H1 (cell line): ENCODE data around the gene DGAT2. TPM values are rescaled to one million over a fixed set of nuclear protein-coding genes. Genes with fewer than 3 reads are reported as not detected.

ENCODE experiments used
- CTCF ChIA-PET: fragments of 300-600 bp; sonication (Branson Sonifier 250); formaldehyde crosslinking; loops from one replicate; lab custom pipeline; 2021; ENCODE audit not compliant: partially characterized antibody; lab: Charles Lee
- POLR2A ChIA-PET: fragments of 300-600 bp; sonication (Branson Sonifier 250); formaldehyde crosslinking; loops from one replicate; lab custom pipeline; 2021; ENCODE audit warnings: inconsistent platforms; ENCODE audit not compliant: partially characterized antibody; lab: Charles Lee
- DNase-seq, 2 experiments: peaks; one replicate each; pipeline versions ENCODE4 v3.0.0 to v3.0.0-alpha.2; 2010 to 2022; ENCODE audit warnings: low spot score in 2 of 2, low read depth in 1 of 2, mixed read lengths in 1 of 2
- FAIRE-seq: peaks from 2 replicates; lab custom pipeline; 2011; peaks lifted over from hg19 to GRCh38; lab: Jason Lieb, UNC
- H2AFZ ChIP-seq: 2 replicates; pipeline ENCODE4 v1.8.1; 2012; ENCODE audit warnings: low read length, inconsistent platforms
- H2AK5ac ChIP-seq: 2 replicates; pipeline ENCODE4 v1.6.1; 2013; ENCODE audit warnings: low read depth, low read length
- H2BK120ac ChIP-seq: replicated peaks from 2 replicates; pipeline ENCODE3; 2013; ENCODE audit warnings: low read depth, low read length, inconsistent platforms
- H2BK12ac ChIP-seq: 2 replicates; pipeline ENCODE4 v1.6.1; 2013; ENCODE audit warnings: low read depth, low read length
- H2BK15ac ChIP-seq: 2 replicates; pipeline ENCODE4 v1.6.1; 2013; ENCODE audit warnings: low read length
- H2BK20ac ChIP-seq: 2 replicates; pipeline ENCODE4 v1.6.1; 2013; ENCODE audit warnings: low read length
- H2BK5ac ChIP-seq: 2 replicates; pipeline ENCODE4 v1.6.1; 2013; ENCODE audit warnings: low read depth, low read length
- H3K14ac ChIP-seq: 2 replicates; pipeline ENCODE4 v1.6.1; 2013; ENCODE audit warnings: inconsistent platforms; ENCODE audit not compliant: insufficient read length
- H3K18ac ChIP-seq: 2 replicates; pipeline ENCODE4 v1.6.1; 2013; ENCODE audit warnings: low read length; ENCODE audit errors: extremely low read depth
- H3K23ac ChIP-seq: 2 replicates; pipeline ENCODE4 v1.6.1; 2013; ENCODE audit warnings: inconsistent platforms; ENCODE audit not compliant: insufficient read length
- H3K23me2 ChIP-seq: 2 replicates; pipeline ENCODE4 v1.6.1; 2013; ENCODE audit warnings: low read depth, low read length
- H3K27ac ChIP-seq: 2 replicates; pipeline ENCODE4 v1.6.1; 2011; ENCODE audit warnings: low read depth, low read length, inconsistent platforms
- H3K27me3 ChIP-seq, 4 experiments: replicated peaks in 1 of 4; 1 replicate in 1 of 4; 2 replicates in 3 of 4; pipeline versions ENCODE4 v1.6.1 to v1.8.1; 2011 to 2013; ENCODE audit warnings: low read length in 3 of 4, mild to moderate bottlenecking in 3 of 4, inconsistent platforms in 2 of 4, mixed read lengths in 2 of 4, moderate library complexity in 1 of 4; ENCODE audit not compliant: control insufficient read depth in 3 of 4, insufficient read depth in 3 of 4; ENCODE audit errors: extremely low read depth in 1 of 4
- H3K36me3 ChIP-seq, 4 experiments: 2 replicates each; pipeline versions ENCODE4 v1.6.1 to v1.8.1; 2011 to 2013; ENCODE audit warnings: mild to moderate bottlenecking in 4 of 4, low read length in 3 of 4, moderate library complexity in 2 of 4, control low read depth in 1 of 4, inconsistent platforms in 1 of 4; ENCODE audit not compliant: insufficient read depth in 4 of 4, control insufficient read depth in 2 of 4
- H3K4ac ChIP-seq: replicated peaks from 2 replicates; pipeline ENCODE3; 2013; ENCODE audit warnings: low read length, low read depth, mixed read lengths, inconsistent platforms; ENCODE audit not compliant: insufficient read length
- H3K4me1 ChIP-seq, 4 experiments: replicated peaks in 1 of 4; 1 replicate in 1 of 4; 2 replicates in 3 of 4; pipeline versions ENCODE4 v1.6.1 to v1.8.1; 2011 to 2013; ENCODE audit warnings: low read length in 3 of 4, inconsistent platforms in 2 of 4, mixed read lengths in 1 of 4; ENCODE audit not compliant: insufficient read depth in 4 of 4, control insufficient read depth in 3 of 4
- H3K4me2 ChIP-seq, 2 experiments: 2 replicates each; pipeline versions ENCODE4 v1.6.1 to v1.8.1; 2011 to 2013; ENCODE audit warnings: low read depth in 2 of 2, low read length in 2 of 2, control low read depth in 1 of 2, inconsistent platforms in 1 of 2, mild to moderate bottlenecking in 1 of 2; ENCODE audit not compliant: insufficient read depth in 1 of 2
- H3K4me3 ChIP-seq, 4 experiments: fragments of 200-600, 300-600 bp in 1 of 4; sonication (generic), shearing (Covaris generic), sonication (Bioruptor Twin) in 1 of 4; 2 replicates each; pipeline versions ENCODE4 v1.5.1 to v1.8.1; 2011 to 2016; ENCODE audit warnings: low read length in 4 of 4, low read depth in 3 of 4, control low read depth in 2 of 4, inconsistent platforms in 2 of 4, mild to moderate bottlenecking in 2 of 4, mixed read lengths in 1 of 4, moderate library complexity in 1 of 4; ENCODE audit not compliant: insufficient read depth in 2 of 4; ENCODE audit errors: extremely low read depth in 1 of 4
- H3K56ac ChIP-seq: replicated peaks from 2 replicates; pipeline ENCODE3; 2013; ENCODE audit warnings: low read depth, mild to moderate bottlenecking, mixed read lengths, low read length, inconsistent platforms; ENCODE audit not compliant: insufficient read length
- H3K79me1 ChIP-seq: 2 replicates; pipeline ENCODE4 v1.6.1; 2013; ENCODE audit warnings: low read depth, low read length, control low read depth
- H3K79me2 ChIP-seq, 2 experiments: 2 replicates each; pipeline versions ENCODE4 v1.6.1 to v1.8.1; 2012 to 2013; ENCODE audit warnings: low read length in 2 of 2, mild to moderate bottlenecking in 2 of 2, inconsistent platforms in 1 of 2; ENCODE audit not compliant: insufficient read depth in 2 of 2, control insufficient read depth in 1 of 2
- H3K9ac ChIP-seq, 4 experiments: replicated peaks in 1 of 4; 1 replicate in 1 of 4; 2 replicates in 3 of 4; pipeline versions ENCODE4 v1.6.1 to v1.8.1; 2011 to 2013; ENCODE audit warnings: low read depth in 3 of 4, low read length in 3 of 4, control low read depth in 2 of 4, mild to moderate bottlenecking in 2 of 4, moderate library complexity in 2 of 4, inconsistent platforms in 1 of 4; ENCODE audit errors: extremely low read depth in 1 of 4
- H3K9me3 ChIP-seq, 2 experiments: 2 replicates each; pipeline versions ENCODE4 v1.6.1 to v1.8.1; 2012 to 2013; ENCODE audit warnings: mild to moderate bottlenecking in 2 of 2, moderate library complexity in 2 of 2, control low read depth in 1 of 2, inconsistent platforms in 1 of 2, low read depth in 1 of 2, low read length in 1 of 2, mixed read lengths in 1 of 2; ENCODE audit not compliant: insufficient read depth in 2 of 2
- H4K20me1 ChIP-seq, 2 experiments: replicated peaks in 1 of 2; 2 replicates each; pipeline versions ENCODE3 to v1.8.1; 2011 to 2013; ENCODE audit warnings: inconsistent platforms in 2 of 2, low read length in 2 of 2, mild to moderate bottlenecking in 1 of 2; ENCODE audit not compliant: insufficient read depth in 2 of 2, control insufficient read depth in 1 of 2
- H4K5ac ChIP-seq: 2 replicates; pipeline ENCODE4 v1.6.1; 2013; ENCODE audit warnings: low read length, low read depth, mixed read lengths, inconsistent platforms; ENCODE audit not compliant: insufficient read length
- H4K8ac ChIP-seq: 2 replicates; pipeline ENCODE4 v1.8.0; 2013; ENCODE audit warnings: mild to moderate bottlenecking, moderate library complexity, low read length, inconsistent platforms; ENCODE audit not compliant: insufficient read depth; ENCODE audit errors: extremely low read depth
- H4K91ac ChIP-seq: replicated peaks from 2 replicates; pipeline ENCODE3; 2013; ENCODE audit warnings: low read length, mixed read lengths, inconsistent platforms; ENCODE audit not compliant: insufficient read length
- BACH1 ChIP-seq: IDR thresholded peaks from 2 replicates; pipeline ENCODE4 v1.6.1; 2012; ENCODE audit warnings: low read length, improper control_type of control experiment
- CHD1 ChIP-seq: IDR thresholded peaks from 2 replicates; pipeline ENCODE4 v1.6.1; 2012; ENCODE audit warnings: low read depth, low read length, improper control_type of control experiment
- CHD2 ChIP-seq: IDR thresholded peaks from 2 replicates; pipeline ENCODE4 v1.6.1; 2012; ENCODE audit warnings: low read length, improper control_type of control experiment
- E2F6 ChIP-seq: IDR thresholded peaks from 2 replicates; pipeline ENCODE4 v1.6.1; 2012; ENCODE audit warnings: inconsistent platforms
- MAFK ChIP-seq: IDR thresholded peaks from 2 replicates; pipeline ENCODE4 v1.6.1; 2012; ENCODE audit warnings: low read depth, mild to moderate bottlenecking, improper control_type of control experiment, low read length
- PHF8 ChIP-seq: fragments of 200-600 bp; sonication (generic); conservative IDR thresholded peaks from 2 replicates; pipeline ENCODE4 v1.7.1; 2012; ENCODE audit warnings: low read depth, mild to moderate bottlenecking, inconsistent platforms, low read length, moderate library complexity
- POLR2AphosphoS5 ChIP-seq: IDR thresholded peaks from 2 replicates; pipeline ENCODE4 v1.6.1; 2011; ENCODE audit warnings: low read depth, low read length
- RAD21 ChIP-seq, 2 experiments: IDR thresholded peaks in 1 of 2; conservative IDR thresholded peaks in 1 of 2; 2 replicates each; pipeline ENCODE4 v1.6.1; 2011; ENCODE audit warnings: low read depth in 2 of 2, low read length in 2 of 2, improper control_type of control experiment in 1 of 2, inconsistent platforms in 1 of 2, mild to moderate bottlenecking in 1 of 2, moderate library complexity in 1 of 2
- SAP30 ChIP-seq: fragments of 300-600 bp; sonication (generic); IDR thresholded peaks from 2 replicates; pipeline ENCODE4 v1.7.1; 2012; ENCODE audit warnings: low read length, moderate library complexity, mild to moderate bottlenecking, inconsistent platforms; ENCODE audit not compliant: insufficient read depth, insufficient replicate concordance
- SP2 ChIP-seq: IDR thresholded peaks from 2 replicates; pipeline ENCODE4 v1.6.1; 2012; ENCODE audit warnings: mild to moderate bottlenecking, low read length, inconsistent platforms
- SRF ChIP-seq: IDR thresholded peaks from 2 replicates; pipeline ENCODE4 v1.6.1; 2011; ENCODE audit warnings: mild to moderate bottlenecking, low read depth, low read length, moderate library complexity
- SUZ12 ChIP-seq: fragments of 200-600 bp; sonication (generic); IDR thresholded peaks from 2 replicates; pipeline ENCODE4 v1.6.1; 2012; ENCODE audit warnings: mild to moderate bottlenecking, inconsistent platforms, low read length, moderate library complexity, mixed read lengths
- TEAD4 ChIP-seq: IDR thresholded peaks from 2 replicates; pipeline ENCODE4 v1.6.1; 2012; ENCODE audit warnings: low read depth, low read length, inconsistent platforms, mixed read lengths
- YY1 ChIP-seq: IDR thresholded peaks from 2 replicates; pipeline ENCODE4 v1.6.1; 2011; ENCODE audit warnings: low read depth, mild to moderate bottlenecking, low read length
- ZNF274 ChIP-seq: IDR thresholded peaks from 2 replicates; pipeline ENCODE4 v1.7.0; 2012; ENCODE audit warnings: low read length, borderline replicate concordance; ENCODE audit errors: extremely low read depth
- WGBS, 2 experiments: shearing (Covaris generic) in 1 of 2; methylation state at CpG; one replicate each; pipeline versions ENCODE4 v1.1.6 to v1.1.7; 2013 to 2015; ENCODE audit warnings: low lambda C conversion rate in 2 of 2, mixed read lengths in 2 of 2, inconsistent platforms in 1 of 2, low coverage in 1 of 2, missing lambda C conversion rate in 1 of 2; ENCODE audit not compliant: insufficient replicate concordance in 2 of 2, insufficient coverage in 1 of 2, insufficient read length in 1 of 2; ENCODE audit errors: extremely low coverage in 1 of 2, missing lambda C conversion rate in 1 of 2; 5-methylcytosine and 5-hydroxymethylcytosine counted together
- polyA plus RNA-seq, 7 experiments: library from polyadenylated mRNA; depleted of rRNA in 3 of 7; stranded (reverse) in 5 of 7; unstranded in 2 of 7; fragments of >200 nt in 5 of 7; fragments of 200-250 nt in 2 of 7; gene quantifications; 1 replicate in 5 of 7; 2 replicates in 1 of 7; 4 replicates in 1 of 7; pipeline versions ENCODE4 v1.2.1 to v1.2.3, GENCODE V29; 2011 to 2013; ENCODE audit warnings: missing spikeins in 2 of 7, mixed read lengths in 2 of 7
- total RNA-seq: library from RNA; stranded (reverse); fragmentation: NEBNext Ultra II Directional; extraction: Animal tissue kit (Norgen Biotek cat#: 25700); gene quantifications from 2 replicates; pipeline ENCODE4 v1.2.1, GENCODE V29; 2021

The DGAT2 gene
- total and polyA plus RNA-seq, 2 of the 8 experiments (the other 6 are each of a cell fraction or from before 2014, with no cell fraction given): 3.2 to 5.9 TPM

GRCh38 chr11:75733071-75733430 lies 35.5 kb upstream of the DGAT2 start:
- H3K27ac ChIP-seq: no peak overlapping the region
- H2BK20ac ChIP-seq: no peak overlapping the region
- no peak overlapping the region for H4K5ac ChIP-seq
- H3K23ac ChIP-seq: no peak overlapping the region
- H4K91ac ChIP-seq: no peak overlapping the region
- H3K4me2 ChIP-seq: no peak overlapping the region
- H2BK15ac ChIP-seq: no peak overlapping the region
- H3K23me2 ChIP-seq: no peaks in the 10 kb centered on the region
- H3K9ac ChIP-seq: no peak overlapping the region
- ChIA-PET POLR2A (no interaction called here), CTCF (interaction anchor here (1.0 kb wide), 1 partner anchor 11 kb away, joined by 3 read pairs; no protein-coding TSS in a partner anchor)
- no peaks in the 10 kb centered on the region for H4K20me1 ChIP-seq
- H3K56ac ChIP-seq: no peak overlapping the region
- no peaks in the 10 kb centered on the region for H3K36me3 ChIP-seq
- H2BK5ac ChIP-seq: no peak overlapping the region
- no peaks in the 10 kb centered on the region for H3K79me2 ChIP-seq
- no peak overlapping the region for H3K4me3 ChIP-seq
- no peaks in the 10 kb centered on the region; a peak in 1 of 7 replicates for H3K27me3 ChIP-seq
- no peak overlapping the region for H2AK5ac ChIP-seq
- H4K8ac ChIP-seq: no peak overlapping the region
- H3K4ac ChIP-seq: no peak overlapping the region
- no peak overlapping the region for H3K14ac ChIP-seq
- FAIRE-seq (no peak), DNase-seq (no peak)
- H3K79me1 ChIP-seq: no peaks in the 10 kb centered on the region
- H3K18ac ChIP-seq: no peak overlapping the region
- no peaks in the 10 kb centered on the region for H3K4me1 ChIP-seq
- no peak overlapping the region for H2BK12ac ChIP-seq
- H2BK120ac ChIP-seq: no peak overlapping the region
- 93% methylated on average over 8 of the region's 8 CpGs; no CpG with 5 or more reads in 1 of the 2 experiments for WGBS, 2 experiments
- H2AFZ ChIP-seq: no peak overlapping the region
- no peaks in the 10 kb centered on the region for H3K9me3 ChIP-seq
- no peak for TF ChIP-seq YY1
- no peak for TF ChIP-seq CHD2
- TF ChIP-seq SUZ12: no peak
- TF ChIP-seq BACH1: no peak
- TF ChIP-seq E2F6: no peak
- TF ChIP-seq MAFK: no peak
- no peak for TF ChIP-seq ZNF274
- no peak for TF ChIP-seq SAP30
- no peak for TF ChIP-seq CHD1
- TF ChIP-seq SRF: no peak
- TF ChIP-seq SP2: no peak
- TF ChIP-seq POLR2AphosphoS5: no peak
- no peak for TF ChIP-seq TEAD4
- no peak for TF ChIP-seq PHF8
- no peak for TF ChIP-seq RAD21 (IDR thresholded peaks at IDR 0.05 in 1 of 2, conservative IDR thresholded peaks at IDR 0.05 in 1 of 2; ENCODE audit: low read depth in 2 of 2, low read length in 2 of 2)
